Smooth muscle cell (in vitro differentiated cells): ENCODE results near the gene TNPO2. TPM values are rescaled to one million over a fixed set of nuclear protein-coding genes. Genes with fewer than 3 reads are reported as not detected.
A peak's percentile ranks its signal among the peaks of the same experiment; 100 is the strongest.

ENCODE experiments used
- DNase-seq: peaks from one replicate; lab custom pipeline; 2025; ENCODE audit not compliant: unreplicated experiment; lab: John Stamatoyannopoulos, UW
- H2AFZ ChIP-seq: fragments of 200-600 bp; sonication (generic); 2 replicates; pipeline ENCODE4 v1.6.0; 2016; ENCODE audit warnings: antibody characterized with exemption, low read depth, mild to moderate bottlenecking
- H3F3A ChIP-seq: fragments of 200-600 bp; sonication (generic); 2 replicates; pipeline ENCODE4 v1.6.0; 2017; ENCODE audit warnings: antibody characterized with exemption, low read depth
- H3K27ac ChIP-seq: fragments of 200-600 bp; sonication (generic); 2 replicates; pipeline ENCODE4 v1.5.1; 2016; ENCODE audit warnings: low read depth, mild to moderate bottlenecking
- H3K27me3 ChIP-seq: fragments of 200-600 bp; sonication (generic); 2 replicates; pipeline ENCODE4 v1.6.1; 2016; ENCODE audit warnings: low read depth, mild to moderate bottlenecking
- H3K36me3 ChIP-seq: fragments of 200-600 bp; sonication (generic); 2 replicates; pipeline ENCODE4 v1.5.1; 2016; ENCODE audit warnings: low read depth
- H3K4me1 ChIP-seq: fragments of 200-600 bp; sonication (generic); 2 replicates; pipeline ENCODE4 v1.5.1; 2016; ENCODE audit warnings: low read depth
- H3K4me2 ChIP-seq: fragments of 200-600 bp; sonication (generic); 2 replicates; pipeline ENCODE4 v1.6.0; 2016; ENCODE audit warnings: mild to moderate bottlenecking
- H3K4me3 ChIP-seq: fragments of 200-600 bp; sonication (generic); 2 replicates; pipeline ENCODE4 v1.5.1; 2016; ENCODE audit warnings: mild to moderate bottlenecking
- H3K79me2 ChIP-seq: fragments of 200-600 bp; sonication (generic); 2 replicates; pipeline ENCODE4 v1.6.0; 2016; ENCODE audit warnings: low read depth, mild to moderate bottlenecking
- H3K9ac ChIP-seq: fragments of 200-600 bp; sonication (generic); 2 replicates; pipeline ENCODE4 v1.6.0; 2016; ENCODE audit warnings: low read depth
- H3K9me3 ChIP-seq: fragments of 200-600 bp; sonication (generic); replicated peaks from 2 replicates; pipeline ENCODE4 v1.5.1; 2016; ENCODE audit warnings: low read depth
- H4K20me1 ChIP-seq: fragments of 200-600 bp; sonication (generic); 2 replicates; pipeline ENCODE4 v1.6.0; 2016; ENCODE audit warnings: low read depth
- WGBS: methylation state at CpG from one replicate; pipeline ENCODE4 v1.1.7; 2016; ENCODE audit warnings: low lambda C conversion rate; 5-methylcytosine and 5-hydroxymethylcytosine counted together
- polyA plus RNA-seq: library from polyadenylated mRNA; unstranded; fragments of >200 nt; fragmentation: Nextera tagmentation; extraction: Ambion mirVana; gene quantifications from 2 replicates; pipeline ENCODE4 v1.2.1, GENCODE V29; 2016
- total RNA-seq: library from RNA; depleted of rRNA; stranded (reverse); fragments of >200 nt; gene quantifications from 2 replicates; pipeline ENCODE4 v1.2.3, GENCODE V29; 2014
- TF ChIP-seq, protein P1 (sequence below): fragments of 200-600 bp; sonication (generic); IDR thresholded peaks from 2 replicates; pipeline ENCODE4 v1.5.1; 2017; ENCODE audit warnings: borderline replicate concordance, mild to moderate bottlenecking, antibody characterized with exemption; ENCODE audit not compliant: insufficient read depth, poor library complexity, severe bottlenecking

Gene TNPO2
- total and polyA plus RNA-seq, 2 experiments from 2014 or later = 8.7 to 45.4 TPM

DNA sequence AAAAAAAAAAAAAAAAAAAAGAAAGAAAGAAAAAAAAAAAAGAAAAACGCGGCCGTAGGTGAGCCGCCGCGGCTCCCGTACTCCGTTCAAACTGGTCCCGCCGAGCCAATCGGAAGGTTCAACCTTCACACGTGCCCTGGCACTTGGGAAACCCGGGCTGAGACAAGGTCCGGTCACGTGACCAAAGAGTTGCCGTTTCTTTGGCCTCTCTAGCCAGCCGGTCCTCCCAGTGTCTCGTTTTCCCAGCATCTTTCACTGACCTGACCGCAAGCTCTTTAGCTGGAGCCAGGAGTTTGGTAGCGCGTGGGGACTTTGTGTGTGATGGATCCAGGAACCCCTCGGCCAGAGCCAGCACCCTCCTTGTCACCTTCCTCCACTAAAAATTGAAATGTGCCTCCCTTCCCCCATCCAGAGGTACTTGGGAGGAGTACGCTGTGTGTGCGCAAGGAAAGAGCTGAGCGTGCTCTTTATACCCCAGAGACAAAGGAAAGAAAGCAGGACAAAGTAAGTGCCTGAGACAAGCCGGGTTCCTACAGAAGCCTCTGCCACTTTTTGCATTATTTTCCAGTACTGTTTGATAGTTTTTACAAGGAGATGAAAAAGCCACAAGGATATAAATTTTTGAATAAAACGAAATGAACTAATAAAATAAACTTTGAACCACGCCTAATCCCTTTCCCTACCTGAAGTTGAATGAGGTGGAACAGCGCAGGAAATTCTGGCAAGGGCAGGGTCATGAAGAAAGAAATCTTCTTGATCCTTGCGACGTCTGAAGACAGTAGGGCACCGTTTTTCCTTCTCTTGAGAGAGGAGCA lies 959 bp downstream of the TNPO2 start:
- under 1% methylated on average over 32 of the region's 32 CpGs for WGBS

DNA sequence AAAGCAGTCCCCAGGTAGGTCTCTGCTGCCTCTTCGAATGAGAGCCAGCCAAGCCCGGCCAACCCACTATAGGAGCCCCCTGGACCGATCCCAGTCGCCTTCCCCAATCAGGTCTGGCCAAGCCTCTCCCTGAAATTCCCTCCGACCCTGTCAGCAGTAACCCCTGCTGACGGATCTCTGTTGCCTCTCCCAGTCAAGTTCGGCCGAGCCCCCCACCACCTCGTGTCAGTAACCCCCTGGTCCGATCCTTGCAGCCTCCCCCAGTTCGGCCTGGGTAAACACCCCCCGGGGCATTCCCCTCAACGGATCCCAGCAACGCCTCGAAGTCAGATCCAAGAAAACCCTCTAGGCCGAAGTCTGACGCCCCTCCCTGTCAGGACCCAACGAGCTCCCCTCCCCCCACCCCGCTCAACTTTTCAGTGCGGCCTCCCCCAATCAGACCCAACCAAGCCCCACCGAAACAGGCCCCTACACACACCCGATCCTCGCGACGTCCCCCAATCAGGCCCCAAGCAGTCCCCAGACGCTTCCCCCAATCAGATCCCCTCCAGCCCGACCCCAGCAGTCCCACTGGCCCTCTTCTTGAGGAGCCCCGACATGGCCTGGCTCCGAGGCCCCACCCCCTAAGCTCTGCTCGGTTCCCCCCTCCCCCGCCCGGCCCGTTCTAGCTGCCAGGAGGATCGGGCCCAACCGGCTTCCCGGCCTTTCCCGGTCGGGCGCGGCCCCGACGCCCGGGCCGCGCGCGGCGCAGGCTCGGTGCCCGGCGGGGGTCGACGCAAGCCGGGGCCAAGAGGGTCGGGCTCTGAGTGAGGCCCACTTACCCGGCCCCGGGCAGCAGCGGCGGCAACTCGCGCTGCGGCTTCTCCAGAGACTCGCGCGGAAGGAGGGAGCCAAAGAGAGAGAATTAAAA lies 1.8 kb downstream of the TNPO2 start:
- under 1% methylated on average over 32 of the region's 65 CpGs for WGBS

More for the DNA sequence above, 959 bp downstream of the TNPO2 start:
- H3K27me3 ChIP-seq = no peaks in the 10 kb centered on the region
- H3F3A ChIP-seq = peaks cover 8% of the 10 kb centered on the region
- H3K4me1 ChIP-seq = peaks cover 7% of the 10 kb centered on the region
- H3K9ac ChIP-seq = peak overlapping the region; percentile 85
- H3K27ac ChIP-seq = peak overlapping the region; percentile 85
- peak overlapping the region; percentile 59 for H2AFZ ChIP-seq
- peaks cover 24% of the 10 kb centered on the region for H4K20me1 ChIP-seq
- H3K4me3 ChIP-seq = peak overlapping the region; percentile 82
- peaks cover 42% of the 10 kb centered on the region for H3K79me2 ChIP-seq
- TF ChIP-seq, protein P1, sequence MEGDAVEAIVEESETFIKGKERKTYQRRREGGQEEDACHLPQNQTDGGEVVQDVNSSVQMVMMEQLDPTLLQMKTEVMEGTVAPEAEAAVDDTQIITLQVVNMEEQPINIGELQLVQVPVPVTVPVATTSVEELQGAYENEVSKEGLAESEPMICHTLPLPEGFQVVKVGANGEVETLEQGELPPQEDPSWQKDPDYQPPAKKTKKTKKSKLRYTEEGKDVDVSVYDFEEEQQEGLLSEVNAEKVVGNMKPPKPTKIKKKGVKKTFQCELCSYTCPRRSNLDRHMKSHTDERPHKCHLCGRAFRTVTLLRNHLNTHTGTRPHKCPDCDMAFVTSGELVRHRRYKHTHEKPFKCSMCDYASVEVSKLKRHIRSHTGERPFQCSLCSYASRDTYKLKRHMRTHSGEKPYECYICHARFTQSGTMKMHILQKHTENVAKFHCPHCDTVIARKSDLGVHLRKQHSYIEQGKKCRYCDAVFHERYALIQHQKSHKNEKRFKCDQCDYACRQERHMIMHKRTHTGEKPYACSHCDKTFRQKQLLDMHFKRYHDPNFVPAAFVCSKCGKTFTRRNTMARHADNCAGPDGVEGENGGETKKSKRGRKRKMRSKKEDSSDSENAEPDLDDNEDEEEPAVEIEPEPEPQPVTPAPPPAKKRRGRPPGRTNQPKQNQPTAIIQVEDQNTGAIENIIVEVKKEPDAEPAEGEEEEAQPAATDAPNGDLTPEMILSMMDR = no peak
- H3K36me3 ChIP-seq = no peaks in the 10 kb centered on the region
- DNase-seq = peak; percentile 68
- peak overlapping the region; percentile 96 for H3K4me2 ChIP-seq
- H3K9me3 ChIP-seq = no peaks in the 10 kb centered on the region

DNA sequence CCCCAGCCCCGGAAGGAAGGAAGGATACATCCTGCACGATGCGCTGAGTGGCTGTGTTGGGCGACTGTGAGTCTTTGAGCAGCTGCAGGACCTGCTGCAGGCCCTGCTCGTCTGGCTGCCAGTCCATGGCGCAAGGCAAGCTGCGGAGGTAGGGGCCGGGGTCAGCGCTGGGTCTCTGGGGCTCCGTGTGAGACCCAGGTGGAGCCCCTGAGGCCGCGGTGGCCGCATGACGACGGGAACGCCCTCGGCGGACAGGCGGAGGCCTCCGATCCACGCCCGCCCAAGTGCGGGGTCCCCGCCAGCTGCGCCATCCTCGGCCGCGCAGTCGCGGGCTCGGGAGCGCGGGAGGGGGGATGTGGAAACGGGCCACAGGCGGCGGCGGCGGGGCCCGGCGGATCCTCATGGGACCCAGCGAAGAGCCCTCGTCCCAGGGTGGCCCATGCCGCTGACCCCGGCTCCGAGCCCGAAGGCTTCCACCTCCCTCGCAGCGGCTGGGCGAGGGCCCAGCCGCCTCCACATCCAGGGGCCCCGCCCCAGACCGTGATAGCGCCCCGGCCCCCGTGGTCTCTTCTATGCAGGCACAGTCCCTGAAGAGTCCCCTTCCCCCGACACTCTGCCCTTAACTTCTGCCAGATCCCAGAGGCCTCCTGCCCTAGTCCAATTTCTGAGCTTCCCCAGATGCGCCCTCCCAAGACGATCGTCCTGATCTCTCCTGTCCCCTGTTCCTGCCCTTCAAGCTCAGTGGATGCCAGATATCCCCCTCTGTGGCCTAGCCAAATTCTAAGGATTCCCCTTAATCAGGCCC lies 2.7 kb downstream of the TNPO2 start:
- Histone ChIP-seq H3K27ac (peak overlapping the region; percentile 85), H4K20me1 (peaks cover 33% of the 10 kb centered on the region), H2AFZ (no peak overlapping the region), H3K4me3 (peak overlapping the region; percentile 82), H3K79me2 (peaks cover 58% of the 10 kb centered on the region), H3K9ac (peak overlapping the region; percentile 85), H3F3A (peaks cover 8% of the 10 kb centered on the region), H3K27me3 (no peaks in the 10 kb centered on the region), H3K36me3 (no peaks in the 10 kb centered on the region), H3K4me1 (peaks cover 7% of the 10 kb centered on the region), H3K9me3 (no peaks in the 10 kb centered on the region), H3K4me2 (peak overlapping the region; percentile 96)
- TF ChIP-seq, protein P1 = no peak
- 5% methylated on average over 56 of the region's 59 CpGs for WGBS
- DNase-seq = no peak

More for the DNA sequence above, 1.8 kb downstream of the TNPO2 start:
- H3F3A ChIP-seq = peaks cover 8% of the 10 kb centered on the region
- H3K9ac ChIP-seq = peak overlapping the region; percentile 85
- peaks cover 7% of the 10 kb centered on the region for H3K4me1 ChIP-seq
- H3K36me3 ChIP-seq = no peaks in the 10 kb centered on the region
- no peaks in the 10 kb centered on the region for H3K9me3 ChIP-seq
- TF ChIP-seq, protein P1 = no peak
- H3K4me2 ChIP-seq = peak overlapping the region; percentile 96
- peak overlapping the region; percentile 57 for H2AFZ ChIP-seq
- H3K79me2 ChIP-seq = peaks cover 51% of the 10 kb centered on the region
- peak overlapping the region; percentile 82 for H3K4me3 ChIP-seq
- DNase-seq = peak; percentile 52
- no peaks in the 10 kb centered on the region for H3K27me3 ChIP-seq
- H3K27ac ChIP-seq = peak overlapping the region; percentile 85
- peaks cover 25% of the 10 kb centered on the region for H4K20me1 ChIP-seq
